Esophagus mucosa (tissue), 1 donor: ENCODE data around the gene TMOD2. TPM values are rescaled to one million over a fixed set of nuclear protein-coding genes. Genes with fewer than 3 reads are reported as not detected.
A peak's percentile ranks its signal among the peaks of the same experiment; 100 is the strongest.

Source experiments
- ATAC-seq: fragments of 200-7000 bp; cut with Tn5 transposase; one replicate; pipeline ENCODE4 v1.9.1; 2020
- total RNA-seq: library from RNA; stranded (reverse); gene quantifications from one replicate; pipeline ENCODE4 v1.2.4, GENCODE V29; 2023
- donor health status: DM: yes; HTN: yes; CAD: no.

The TMOD2 gene
- total RNA-seq, 1 donor from 2014 or later: 4.1 TPM

DNA sequence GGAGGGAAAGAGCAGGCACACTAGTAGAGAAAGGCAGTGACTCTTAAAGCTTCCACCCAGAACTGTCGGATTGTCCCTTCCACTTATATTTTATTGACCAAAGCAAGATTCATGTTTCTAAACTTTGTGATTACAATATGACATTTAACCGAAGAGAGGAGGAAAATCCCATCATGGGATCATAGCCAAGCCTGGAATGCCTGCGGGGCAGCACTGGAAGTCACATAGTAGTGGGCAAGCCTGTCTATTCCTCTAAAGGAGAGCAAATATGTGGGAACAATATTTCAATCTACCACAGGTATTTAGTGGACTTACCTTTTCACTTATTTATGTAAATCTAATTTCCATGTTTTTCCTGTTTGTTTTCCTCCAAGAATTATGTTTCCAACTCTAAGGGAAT is 74.3 kb downstream of the TMOD2 start:
- no peak for ATAC-seq

DNA sequence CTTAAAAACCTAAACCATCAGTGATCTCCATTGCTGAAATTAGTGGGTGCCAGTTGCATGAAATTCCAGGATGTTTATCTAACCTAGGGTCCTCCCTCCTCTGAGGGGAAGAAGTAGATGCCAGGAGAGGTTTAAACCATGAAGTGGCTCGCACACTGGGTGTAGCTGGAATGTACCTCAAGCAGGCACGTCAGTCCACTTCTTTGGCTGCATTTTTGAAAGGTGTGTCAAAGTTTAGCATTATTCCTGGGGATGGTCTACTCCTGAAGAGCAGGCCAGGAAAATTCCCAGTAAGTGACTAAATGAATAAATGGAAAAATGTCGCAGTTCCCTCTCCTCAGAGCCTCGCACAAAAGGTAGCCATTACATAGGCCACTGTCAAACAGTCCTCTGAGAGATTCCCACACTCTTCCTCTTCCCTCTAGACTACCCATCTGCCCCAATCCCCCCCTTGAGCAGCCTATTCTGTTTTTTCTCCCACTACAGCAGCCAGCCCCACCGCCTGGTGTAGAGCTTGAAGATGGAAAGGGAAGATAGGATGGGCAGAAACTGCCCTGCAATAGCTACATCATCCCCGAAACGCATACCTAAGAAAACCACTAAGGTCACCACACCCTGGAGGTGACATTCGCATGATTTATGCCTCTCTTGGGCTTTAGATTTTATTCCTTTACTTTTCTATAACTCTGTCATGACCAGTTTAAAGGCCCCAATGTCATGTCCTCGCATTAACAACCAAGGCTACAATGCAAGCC is 77.4 kb downstream of the TMOD2 start:
- peak; percentile 59 for ATAC-seq

DNA sequence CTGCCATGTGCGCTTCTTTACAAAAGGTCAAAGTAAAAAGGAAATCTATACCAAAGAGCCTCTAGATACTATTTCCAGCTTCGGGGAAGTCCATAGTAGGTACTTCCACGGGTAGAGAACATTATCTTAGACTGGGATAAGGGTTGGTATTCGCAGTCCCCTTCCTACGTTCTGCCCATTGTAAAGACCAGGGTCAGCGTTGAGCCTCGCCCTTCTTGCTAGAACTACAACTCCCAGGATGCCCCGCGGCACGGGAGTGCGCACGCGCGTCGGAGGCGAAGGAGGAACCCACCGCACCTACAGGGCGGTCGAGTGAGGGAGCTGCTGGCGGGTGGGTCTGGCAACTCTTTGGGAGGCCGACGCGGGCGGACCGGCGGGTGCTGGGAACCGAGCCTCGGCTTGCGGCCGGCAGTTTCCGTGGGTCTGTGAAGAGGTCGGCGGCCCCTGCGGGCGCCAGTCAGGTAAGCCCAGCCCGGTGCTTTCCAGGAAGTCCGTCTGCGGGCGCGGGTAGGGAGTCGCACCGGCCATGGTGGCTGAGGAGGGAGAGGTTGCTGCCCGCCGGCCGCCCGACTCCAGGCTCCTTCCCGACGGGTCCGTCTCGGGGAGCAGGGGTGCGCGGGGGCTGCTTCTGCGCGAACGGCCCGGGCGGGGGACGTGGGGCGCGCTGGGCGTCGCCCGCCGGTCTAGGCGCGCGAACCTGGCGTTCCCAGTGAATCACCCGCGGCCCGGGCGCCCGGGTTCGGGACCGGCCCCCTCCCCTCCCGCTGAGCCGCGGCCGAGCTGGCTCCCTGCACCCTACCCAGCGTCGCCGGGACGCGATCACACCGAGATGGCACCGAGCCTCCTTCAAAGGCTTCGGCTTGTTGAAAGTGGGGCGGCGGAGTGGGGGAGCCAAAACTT is 78.2 kb downstream of the TMOD2 start, which contains the start of gene TMOD3:
TMOD3 (plus strand) TSS at position 278 of the 900 bp plus-strand sequence. CDS start 33,232 bp downstream, outside the sequence.
- peak; percentile 93 for ATAC-seq

- ATAC-seq: no peak
Observed at GRCh38 chr15:51830276-51830806, 78.9 kb downstream of the TMOD2 start.

DNA sequence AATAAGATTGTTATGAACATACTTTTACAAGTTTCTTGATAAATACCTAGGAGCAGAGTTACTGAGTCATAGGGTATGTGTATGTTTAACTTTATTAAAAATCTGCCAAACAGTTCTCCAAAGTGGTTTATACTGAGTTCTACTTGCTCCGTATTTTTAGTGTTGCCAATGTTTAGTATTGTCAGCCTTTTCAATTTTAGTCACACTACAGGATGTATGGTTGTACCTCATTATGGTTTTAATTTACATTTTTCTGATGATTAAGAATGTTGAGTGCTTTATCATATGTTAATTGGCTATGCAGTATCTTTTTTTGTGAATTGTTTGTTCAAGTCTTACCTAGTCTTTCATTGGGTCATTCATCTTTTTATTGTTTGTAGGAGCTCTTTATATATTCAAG is 82.4 kb downstream of the TMOD2 start:
- no peak for ATAC-seq

DNA sequence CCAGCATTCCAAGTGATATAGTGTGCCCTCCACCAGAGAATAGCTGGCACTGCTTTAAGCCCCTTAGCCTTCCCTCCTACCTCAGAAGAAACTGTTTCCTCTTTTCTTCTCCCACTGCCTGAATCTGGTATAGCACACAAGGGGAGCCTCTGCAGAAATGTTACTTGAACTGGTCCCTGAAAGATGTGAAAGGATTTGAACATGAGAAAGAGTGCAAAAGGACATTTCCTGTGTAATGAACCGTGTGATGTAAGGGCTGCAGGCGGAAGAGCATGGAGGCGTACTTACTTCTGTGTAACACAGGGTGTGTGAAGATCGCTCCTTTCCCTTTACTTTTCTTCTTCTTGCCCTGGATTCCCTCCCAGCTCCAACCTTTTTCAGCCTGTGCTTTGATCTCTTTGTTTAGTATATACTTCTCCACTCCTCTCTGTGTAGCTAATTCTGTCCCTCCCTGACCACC is 86.4 kb downstream of the TMOD2 start:
- peak; percentile 32 for ATAC-seq

DNA sequence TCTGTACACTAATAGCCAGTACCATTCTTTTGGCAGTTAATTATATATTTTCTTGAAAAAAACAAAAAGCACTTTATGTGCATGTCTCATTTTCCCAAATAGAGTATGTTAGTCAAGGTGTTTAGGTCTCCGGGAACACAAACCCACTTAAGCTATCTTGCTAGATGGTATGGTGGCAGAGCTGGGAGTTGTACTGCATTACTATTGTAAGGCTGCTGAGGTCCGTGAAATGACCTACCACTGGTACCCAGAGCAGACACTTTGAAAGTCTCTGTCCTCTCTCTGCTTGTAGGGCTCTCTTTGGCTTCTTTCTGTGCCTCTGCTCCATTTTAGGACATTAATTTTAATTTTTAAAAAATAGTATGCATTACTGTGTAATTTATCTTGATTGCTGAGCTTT is 86.9 kb downstream of the TMOD2 start:
- no peak for ATAC-seq

DNA sequence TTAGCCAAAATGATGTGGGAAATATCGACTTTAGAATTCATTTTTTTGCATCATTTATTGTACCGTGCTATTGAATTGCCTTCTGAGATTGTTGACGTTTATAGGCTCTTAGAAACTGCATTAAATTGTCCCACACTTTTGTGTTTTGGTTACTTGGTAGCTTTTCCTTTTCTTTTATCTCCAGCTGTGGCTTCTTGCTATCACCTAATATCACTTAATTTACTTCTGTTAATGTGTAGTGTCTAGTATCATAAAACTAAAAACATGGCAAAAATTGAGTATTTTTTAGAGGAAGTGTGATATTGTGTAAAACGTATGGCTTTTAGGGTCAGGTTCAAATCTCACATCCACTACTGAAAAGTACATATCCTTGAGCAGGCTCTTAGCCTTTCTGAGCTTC is 89.3 kb downstream of the TMOD2 start:
- no peak for ATAC-seq

GRCh38 chr15:51841406-51842040 is 90.1 kb downstream of the TMOD2 start:
- no peak for ATAC-seq

DNA sequence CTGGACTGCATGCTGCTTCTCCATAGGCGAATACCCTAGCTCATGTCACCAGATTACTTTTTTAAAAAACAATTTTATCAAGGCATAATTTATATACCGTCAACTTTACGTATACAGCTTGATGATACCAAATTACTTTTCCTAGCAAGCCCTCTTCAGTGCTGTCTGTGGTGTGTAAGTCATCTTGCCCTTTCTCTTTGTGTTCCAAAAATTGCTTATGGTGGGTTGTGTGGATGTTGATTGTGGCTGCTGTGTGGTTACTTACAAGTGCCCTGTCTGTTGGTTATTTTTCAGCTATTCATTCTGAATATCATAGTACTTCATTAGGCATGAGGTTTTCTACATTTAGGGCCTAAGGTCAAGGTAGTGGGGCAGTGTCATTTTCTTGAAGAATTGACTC is 90.9 kb downstream of the TMOD2 start:
- ATAC-seq: no peak

DNA sequence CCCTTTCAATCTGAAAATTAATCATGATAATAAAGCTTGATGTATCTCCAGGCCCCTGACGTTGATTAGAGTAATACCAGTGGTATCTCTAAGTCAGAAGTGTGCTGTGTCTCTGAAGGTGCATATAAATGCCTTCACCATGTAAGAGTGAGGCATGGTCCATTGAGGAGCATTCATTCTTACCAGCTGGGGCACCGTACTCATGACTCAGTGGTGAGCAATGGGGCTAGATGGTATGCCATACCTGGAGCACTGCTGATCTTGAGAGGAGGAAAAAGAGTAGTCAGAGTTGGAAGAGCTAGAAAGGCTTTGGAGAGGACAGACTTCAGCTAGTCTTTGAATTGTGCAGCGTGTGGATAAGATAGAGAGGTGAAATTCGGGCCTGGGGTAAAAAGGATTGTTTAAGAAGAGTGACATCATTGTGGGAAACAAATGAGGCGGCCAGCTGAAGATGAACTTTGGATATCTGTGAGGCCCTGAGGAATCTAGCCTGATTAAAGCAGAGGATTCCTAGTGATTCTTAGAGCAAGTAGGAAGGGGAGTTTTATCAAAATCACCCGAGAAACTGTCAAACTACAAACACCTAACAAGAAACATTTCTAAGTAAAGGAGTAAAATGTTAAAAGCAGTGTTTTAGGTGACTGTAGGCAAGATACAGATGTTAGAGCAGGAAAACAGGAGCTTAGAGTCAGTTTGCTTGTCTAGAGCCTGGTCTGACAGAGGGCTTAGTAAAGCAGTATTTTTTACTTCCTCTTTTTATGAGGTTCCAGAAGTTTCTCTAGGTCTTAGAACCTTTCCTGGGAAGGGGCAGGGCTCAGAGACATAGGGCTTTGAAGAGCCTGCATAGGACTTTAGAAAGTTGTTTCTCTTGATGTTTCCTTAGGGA is 91.7 kb downstream of the TMOD2 start:
- peak; percentile 88 for ATAC-seq

- ATAC-seq: peak; percentile 23
Observed at GRCh38 chr15:51844747-51845426, 93.5 kb downstream of the TMOD2 start.

- ATAC-seq: peak; percentile 3
Observed at GRCh38 chr15:51846066-51846462, 94.7 kb downstream of the TMOD2 start.

GRCh38 chr15:51846463-51847230 is 95.2 kb downstream of the TMOD2 start:
- peak; percentile 59 for ATAC-seq

DNA sequence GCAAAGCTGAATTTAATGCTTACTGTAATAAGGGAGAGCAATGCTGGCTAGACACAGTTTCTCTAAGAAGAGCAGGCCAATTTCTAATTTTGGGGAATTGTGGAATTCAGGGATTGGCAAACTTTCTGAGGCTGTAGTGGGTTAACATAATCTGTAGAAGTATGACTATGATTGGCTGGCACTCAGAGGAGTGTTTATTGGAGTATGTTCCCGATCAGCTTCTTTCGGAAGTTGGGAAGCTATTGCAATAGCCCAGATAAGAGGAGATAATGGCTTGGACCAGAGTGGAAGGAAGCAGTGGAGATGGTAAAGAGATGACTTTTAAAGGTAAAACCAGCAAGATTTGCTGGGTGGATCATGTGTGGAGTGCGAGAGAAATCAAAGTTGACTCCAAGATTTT is 97.4 kb downstream of the TMOD2 start:
- ATAC-seq: no peak

- no peak for ATAC-seq
Observed at GRCh38 chr15:51849860-51850259, 98.5 kb downstream of the TMOD2 start.

DNA sequence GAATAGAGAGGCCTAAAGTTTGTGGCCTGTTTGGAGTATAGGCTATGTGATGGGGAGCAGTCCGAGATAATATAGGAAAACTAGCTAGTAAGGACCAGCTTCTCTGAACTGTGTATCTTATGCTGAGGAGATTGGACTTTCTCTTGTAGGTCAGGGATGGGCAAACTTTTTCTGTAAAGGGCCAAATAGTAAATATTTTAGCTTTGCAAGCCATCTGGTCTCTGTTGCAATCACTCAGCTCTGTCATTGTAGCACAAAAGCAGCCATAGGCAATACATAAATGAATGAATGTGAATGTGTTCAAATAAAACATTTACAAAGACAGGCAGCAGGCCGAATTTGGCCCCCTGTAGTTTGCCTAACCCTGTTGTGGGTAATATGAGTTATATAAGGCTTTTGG is 102.6 kb downstream of the TMOD2 start:
- no peak for ATAC-seq

DNA sequence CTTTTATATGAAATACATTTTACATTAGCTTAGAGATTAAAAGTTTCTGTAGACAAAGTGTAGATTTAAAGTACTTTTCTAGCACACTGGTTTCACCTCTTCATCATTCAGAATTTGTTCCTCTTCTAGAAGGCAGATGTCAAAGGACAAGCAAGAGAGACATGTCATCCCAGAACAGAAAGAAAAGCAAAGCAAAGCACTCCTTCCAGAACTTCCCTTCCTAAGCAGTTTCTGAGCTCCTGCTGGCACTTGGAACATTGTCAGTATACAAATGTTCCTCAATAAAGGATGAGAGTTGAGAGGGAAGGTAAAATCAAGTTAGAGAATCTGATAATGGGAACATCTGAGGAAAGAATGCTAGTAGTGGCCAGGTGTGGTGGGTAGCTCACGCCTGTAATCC is 104.2 kb downstream of the TMOD2 start:
- no peak for ATAC-seq

GRCh38 chr15:51856714-51857380 is 105.5 kb downstream of the TMOD2 start:
- no peak for ATAC-seq
